Mesenchymal stem cell (in vitro differentiated cells and primary cell): Measurements from ENCODE around the gene GGPS1.
"Not testable (repeated sequence)": the region's sequence is repeated elsewhere in the genome, so short reads cannot be mapped to it uniquely, and the experiment has no call there.

Experiments used
- DNase-seq: peaks from one replicate; pipeline ENCODE4 v3.0.0-alpha.2; 2013
- H2AFZ ChIP-seq: one replicate; pipeline ENCODE4 v1.6.1; 2013; ENCODE audit warnings: low read depth, mild to moderate bottlenecking, control low read depth, inconsistent platforms, low read length, moderate library complexity
- H2AK5ac ChIP-seq: 2 replicates; pipeline ENCODE4 v1.6.1; 2013; ENCODE audit warnings: low read length, moderate library complexity, mild to moderate bottlenecking, inconsistent platforms; ENCODE audit not compliant: severe bottlenecking
- H2BK120ac ChIP-seq: one replicate; pipeline ENCODE4 v1.6.1; 2013; ENCODE audit warnings: low read depth, mild to moderate bottlenecking, inconsistent platforms, low read length, moderate library complexity
- H2BK12ac ChIP-seq, 2 experiments: one replicate each; pipeline ENCODE4 v1.6.1; 2013; ENCODE audit warnings: inconsistent platforms in 2 of 2, low read length in 2 of 2, mild to moderate bottlenecking in 2 of 2, moderate library complexity in 2 of 2, control low read depth in 1 of 2
- H2BK15ac ChIP-seq: one replicate; pipeline ENCODE4 v1.6.1; 2013; ENCODE audit warnings: mild to moderate bottlenecking, low read depth, inconsistent platforms; ENCODE audit not compliant: poor library complexity, severe bottlenecking
- H2BK5ac ChIP-seq: 2 replicates; pipeline ENCODE4 v1.6.1; 2013; ENCODE audit warnings: low read depth, mild to moderate bottlenecking, low read length, control low read depth, inconsistent platforms; ENCODE audit not compliant: poor library complexity, severe bottlenecking
- H3K14ac ChIP-seq, 2 experiments: one replicate each; pipeline ENCODE4 v1.6.1; 2013; ENCODE audit warnings: inconsistent platforms in 2 of 2, low read length in 2 of 2, control low read depth in 1 of 2, mild to moderate bottlenecking in 1 of 2, moderate library complexity in 1 of 2
- H3K18ac ChIP-seq, 2 experiments: one replicate each; pipeline ENCODE4 v1.6.1; 2013; ENCODE audit warnings: inconsistent platforms in 2 of 2, low read length in 2 of 2, control low read depth in 1 of 2, low read depth in 1 of 2, mild to moderate bottlenecking in 1 of 2
- H3K23ac ChIP-seq, 2 experiments: one replicate each; pipeline ENCODE4 v1.6.1; 2013; ENCODE audit warnings: inconsistent platforms in 2 of 2, low read length in 2 of 2, mild to moderate bottlenecking in 2 of 2, moderate library complexity in 2 of 2, control low read depth in 1 of 2
- H3K27ac ChIP-seq: 2 replicates; pipeline ENCODE4 v1.5.1; 2013; ENCODE audit warnings: mild to moderate bottlenecking, moderate library complexity, low read length, control low read depth, inconsistent platforms; ENCODE audit not compliant: poor library complexity, severe bottlenecking
- H3K27me3 ChIP-seq, 2 experiments: 2 replicates each; pipeline versions ENCODE4 v1.6.1 to v1.7.0; 2013; ENCODE audit warnings: low read length in 2 of 2, mild to moderate bottlenecking in 2 of 2, moderate library complexity in 2 of 2, control low read depth in 1 of 2, inconsistent platforms in 1 of 2; ENCODE audit not compliant: control insufficient read depth in 1 of 2, insufficient read depth in 1 of 2
- H3K36me3 ChIP-seq, 2 experiments: 2 replicates each; pipeline versions ENCODE4 v1.6.1 to v1.7.0; 2013; ENCODE audit warnings: low read length in 2 of 2, control low read depth in 1 of 2, inconsistent platforms in 1 of 2, low read depth in 1 of 2, mild to moderate bottlenecking in 1 of 2; ENCODE audit not compliant: insufficient read depth in 2 of 2, control insufficient read depth in 1 of 2
- H3K4ac ChIP-seq, 2 experiments: one replicate each; pipeline ENCODE4 v1.6.1; 2013; ENCODE audit warnings: inconsistent platforms in 2 of 2, low read length in 2 of 2, mild to moderate bottlenecking in 2 of 2, moderate library complexity in 2 of 2, control low read depth in 1 of 2, low read depth in 1 of 2
- H3K4me1 ChIP-seq: 2 replicates; pipeline ENCODE4 v1.6.1; 2013; ENCODE audit warnings: low read depth, low read length, control low read depth; ENCODE audit not compliant: control insufficient read depth, insufficient read depth
- H3K4me2 ChIP-seq: 2 replicates; pipeline ENCODE4 v1.6.1; 2013; ENCODE audit warnings: low read length, mild to moderate bottlenecking, inconsistent platforms; ENCODE audit not compliant: poor library complexity, severe bottlenecking
- H3K4me3 ChIP-seq, 2 experiments: 2 replicates each; pipeline versions ENCODE4 v1.5.1 to v1.7.0; 2013; ENCODE audit warnings: low read length in 2 of 2, mild to moderate bottlenecking in 2 of 2, control low read depth in 1 of 2, low read depth in 1 of 2; ENCODE audit not compliant: insufficient read depth in 1 of 2
- H3K79me1 ChIP-seq: replicated peaks from 2 replicates; pipeline ENCODE4 v1.6.1; 2013; ENCODE audit warnings: mild to moderate bottlenecking, control low read depth, low read length, inconsistent platforms; ENCODE audit not compliant: poor library complexity, severe bottlenecking
- H3K9ac ChIP-seq: 2 replicates; pipeline ENCODE4 v1.7.0; 2013; ENCODE audit warnings: mild to moderate bottlenecking, low read length, moderate library complexity
- H3K9me3 ChIP-seq: 2 replicates; pipeline ENCODE4 v1.7.0; 2013; ENCODE audit warnings: mild to moderate bottlenecking, low read length; ENCODE audit not compliant: control insufficient read depth
- H4K8ac ChIP-seq: one replicate; pipeline ENCODE4 v1.6.1; 2013; ENCODE audit warnings: inconsistent platforms, mild to moderate bottlenecking, low read length, moderate library complexity
- H4K91ac ChIP-seq: one replicate; pipeline ENCODE4 v1.6.1; 2013; ENCODE audit warnings: mild to moderate bottlenecking, low read length, inconsistent platforms
- WGBS: methylation state at CpG from one replicate; pipeline ENCODE4 v1.1.7; 2013; ENCODE audit warnings: mixed read lengths; 5-methylcytosine and 5-hydroxymethylcytosine counted together

GGPS1 gene

GRCh38 chr1:235369802-235370201 lies 41.4 kb downstream of the GGPS1 start:
- Histone ChIP-seq H2AK5ac (no peak overlapping the region), H3K36me3 (peaks cover 0 to 4% of the 10 kb centered on the region in 2 experiments), H3K4me3 (no peak overlapping the region), H3K4me1 (peaks cover 2% of the 10 kb centered on the region), H2BK15ac (no peak overlapping the region), H3K18ac (no peak overlapping the region), H4K8ac (no peak overlapping the region), H3K9ac (no peak overlapping the region), H2BK120ac (no peak overlapping the region), H2BK12ac (no peak overlapping the region), H3K27me3 (no peaks in the 10 kb centered on the region), H2BK5ac (no peak overlapping the region), H2AFZ (no peak overlapping the region), H4K91ac (no peak overlapping the region), H3K27ac (no peak overlapping the region), H3K14ac (no peak overlapping the region), H3K4me2 (no peak overlapping the region), H3K23ac (no peak overlapping the region), H3K79me1 (peaks cover 10% of the 10 kb centered on the region), H3K4ac (no peak overlapping the region), H3K9me3 (no peaks in the 10 kb centered on the region)
- WGBS, result 95% methylated on average over 4 of the region's 5 CpGs
- no peak for DNase-seq

DNA sequence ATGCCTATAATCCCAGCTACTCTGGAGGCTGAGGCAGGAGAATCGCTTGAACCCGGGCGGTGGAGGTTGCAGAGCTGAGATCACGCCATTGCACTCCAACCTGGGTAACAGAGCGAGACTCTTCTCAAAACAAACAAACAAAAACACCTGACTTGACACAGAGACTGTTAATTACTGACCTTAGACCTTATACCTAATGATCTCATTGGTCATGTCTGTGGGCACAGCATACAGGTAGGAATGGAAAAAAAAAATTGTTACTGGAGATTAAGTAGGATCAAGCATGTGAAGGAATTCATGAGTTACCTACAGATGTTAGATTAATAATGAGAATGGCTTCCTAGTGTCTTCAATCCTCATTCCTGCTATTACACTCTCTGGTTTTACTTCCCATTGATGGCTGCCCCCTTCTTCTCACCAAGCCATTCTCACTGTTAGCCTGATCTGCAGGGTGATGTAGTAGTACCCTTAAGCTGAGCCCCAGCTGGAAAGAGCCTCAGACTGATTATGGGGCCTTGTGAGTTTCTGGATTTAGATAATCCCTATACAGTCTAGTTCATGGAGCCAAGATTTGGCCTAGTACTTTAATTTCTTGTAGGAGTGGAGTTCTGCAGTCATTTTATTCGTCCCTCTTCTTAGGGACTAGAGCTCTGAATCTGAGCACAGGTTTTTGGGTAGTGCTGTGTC lies 47.7 kb downstream of the GGPS1 start:
- no peak for DNase-seq
- H3K79me1 ChIP-seq, result peaks cover 25% of the 10 kb centered on the region
- no peak overlapping the region for H3K4ac ChIP-seq
- H2BK120ac ChIP-seq, result no peak overlapping the region
- H3K27ac ChIP-seq, result no peak overlapping the region
- no peak overlapping the region for H2BK12ac ChIP-seq
- H3K36me3 ChIP-seq, result peaks cover 19 to 31% of the 10 kb centered on the region in 2 experiments
- no peaks in the 10 kb centered on the region for H3K4me1 ChIP-seq
- H3K27me3 ChIP-seq, result no peaks in the 10 kb centered on the region
- no peak overlapping the region for H2BK15ac ChIP-seq
- H2BK5ac ChIP-seq, result no peak overlapping the region
- no peak overlapping the region for H3K4me3 ChIP-seq
- H3K9ac ChIP-seq, result no peak overlapping the region
- H3K14ac ChIP-seq, result no peak overlapping the region
- H3K18ac ChIP-seq, result no peak overlapping the region
- H3K4me2 ChIP-seq, result no peak overlapping the region
- no peaks in the 10 kb centered on the region for H3K9me3 ChIP-seq
- 98% methylated on average over 6 of the region's 6 CpGs for WGBS
- no peak overlapping the region for H4K91ac ChIP-seq
- no peak overlapping the region for H2AFZ ChIP-seq
- no peak overlapping the region for H4K8ac ChIP-seq
- H3K23ac ChIP-seq, result no peak overlapping the region
- H2AK5ac ChIP-seq, result no peak overlapping the region

GRCh38 chr1:235378134-235378735 lies 49.9 kb downstream of the GGPS1 start:
- not testable (repeated sequence) for H4K91ac ChIP-seq, H2AFZ ChIP-seq, H3K4me2 ChIP-seq, H2BK5ac ChIP-seq, DNase-seq, H3K4me1 ChIP-seq, H3K27ac ChIP-seq, H2AK5ac ChIP-seq, H3K18ac ChIP-seq, H3K9ac ChIP-seq, H4K8ac ChIP-seq, H2BK12ac ChIP-seq, H3K4ac ChIP-seq, H3K23ac ChIP-seq, H3K27me3 ChIP-seq, H2BK120ac ChIP-seq, H3K14ac ChIP-seq, H2BK15ac ChIP-seq, H3K4me3 ChIP-seq, H3K9me3 ChIP-seq
- 99% methylated on average over 10 of the region's 11 CpGs for WGBS
- peaks cover 19 to 34% of the 10 kb centered on the region in 2 experiments for H3K36me3 ChIP-seq
- peaks cover 20% of the 10 kb centered on the region for H3K79me1 ChIP-seq

GRCh38 chr1:235381955-235382739 lies 53.8 kb downstream of the GGPS1 start:
- not testable (repeated sequence) for H4K91ac ChIP-seq, H2BK12ac ChIP-seq, H3K9ac ChIP-seq, H3K14ac ChIP-seq, H3K4me2 ChIP-seq, DNase-seq, H2BK120ac ChIP-seq, H3K9me3 ChIP-seq, H3K18ac ChIP-seq, H3K27me3 ChIP-seq, H4K8ac ChIP-seq, H2BK5ac ChIP-seq, H2AFZ ChIP-seq, H3K27ac ChIP-seq, H2BK15ac ChIP-seq, H3K23ac ChIP-seq, H3K4me3 ChIP-seq, H3K4me1 ChIP-seq, H3K4ac ChIP-seq, H2AK5ac ChIP-seq
- no CpG with 5 or more reads among the region's 3 CpGs for WGBS
- Histone ChIP-seq H3K36me3 (peaks cover 15 to 21% of the 10 kb centered on the region in 2 experiments), H3K79me1 (peaks cover 12% of the 10 kb centered on the region)
